Karpas-422 (cell line): ENCODE measurements around the gene PSMB8. TPM values are rescaled to one million over a fixed set of nuclear protein-coding genes. Genes with fewer than 3 reads are reported as not detected.

Experiments used
- DNase-seq: peaks from one replicate; pipeline ENCODE4 v3.0.0-alpha.2; 2015
- H2AFZ ChIP-seq: fragments of 200-600 bp; sonication (generic); 2 replicates; pipeline ENCODE4 v1.6.1; 2014; ENCODE audit warnings: antibody characterized with exemption, low read length, mixed read lengths
- H3K27ac ChIP-seq: fragments of 200-600 bp; sonication (generic); 2 replicates; pipeline ENCODE4 v1.5.1; 2014; ENCODE audit warnings: mild to moderate bottlenecking, low read length, moderate library complexity
- H3K27me3 ChIP-seq: fragments of 200-600 bp; sonication (generic); 2 replicates; pipeline ENCODE4 v1.6.1; 2014; ENCODE audit warnings: low read length, mixed read lengths
- H3K36me3 ChIP-seq: fragments of 200-600 bp; sonication (generic); 2 replicates; pipeline ENCODE4 v1.6.1; 2014; ENCODE audit warnings: low read length, mixed read lengths; ENCODE audit not compliant: insufficient read depth
- H3K4me1 ChIP-seq: fragments of 200-600 bp; sonication (generic); 2 replicates; pipeline ENCODE4 v1.6.1; 2014; ENCODE audit warnings: mild to moderate bottlenecking, low read length, mixed read lengths
- H3K4me2 ChIP-seq: fragments of 200-600 bp; sonication (generic); 2 replicates; pipeline ENCODE4 v1.6.1; 2014; ENCODE audit warnings: low read length, low read depth, mild to moderate bottlenecking; ENCODE audit not compliant: poor library complexity, severe bottlenecking
- H3K4me3 ChIP-seq: fragments of 200-600 bp; sonication (generic); 2 replicates; pipeline ENCODE4 v1.5.1; 2014; ENCODE audit warnings: mild to moderate bottlenecking, antibody characterized with exemption, low read length, mixed read lengths
- H3K79me2 ChIP-seq: fragments of 200-600 bp; sonication (generic); 2 replicates; pipeline ENCODE4 v1.6.1; 2014; ENCODE audit warnings: mild to moderate bottlenecking, low read length, mixed read lengths
- H3K9ac ChIP-seq: fragments of 200-600 bp; sonication (generic); 2 replicates; pipeline ENCODE4 v1.6.0; 2014; ENCODE audit warnings: low read length
- H3K9me2 ChIP-seq: fragments of 200-600 bp; sonication (generic), shearing (Covaris generic); replicated peaks from 2 replicates; pipeline ENCODE4 v1.6.0; 2014; ENCODE audit warnings: mild to moderate bottlenecking, low read length, moderate library complexity; ENCODE audit not compliant: insufficient read depth
- H3K9me3 ChIP-seq: fragments of 300-700, 200-600 bp; sonication (generic); 2 replicates; pipeline ENCODE4 v1.6.1; 2014; ENCODE audit warnings: low read length, mixed read lengths
- H4K20me1 ChIP-seq: fragments of 200-600 bp; sonication (generic); 2 replicates; pipeline ENCODE4 v1.6.1; 2014; ENCODE audit warnings: mild to moderate bottlenecking, antibody characterized with exemption, low read length, low read depth; ENCODE audit not compliant: insufficient read depth
- total RNA-seq: library from RNA; depleted of rRNA; stranded (reverse); fragments of >200 nt; shearing (Covaris generic); gene quantifications from 2 replicates; pipeline ENCODE4 v1.2.3, GENCODE V29; 2014; ENCODE audit warnings: low replicate concordance; rRNA removed

The PSMB8 gene
- total RNA-seq: 212 and 306 TPM in 2 replicates

GRCh38 chr6:32843979-32844838 lies at the start of gene PSMB8:
Gene PSMB8 (minus strand): TSS chr6:32844047. CDS start chr6:32843996, 51 bp downstream.
- Histone ChIP-seq H2AFZ (no peak within 1 kb of the TSS), H3K9me2 (no peaks in the 10 kb centered on the region), H3K9ac (peak within 1 kb of the TSS; percentile 92), H3K4me2 (peak within 1 kb of the TSS; percentile 97), H3K4me3 (peak within 1 kb of the TSS; percentile 75), H3K27ac (peak within 1 kb of the TSS; percentile 96), H3K79me2 (peaks cover 52% of the 10 kb centered on the region), H3K9me3 (no peaks in the 10 kb centered on the region), H3K4me1 (peaks cover 77% of the 10 kb centered on the region), H3K27me3 (no peaks in the 10 kb centered on the region), H4K20me1 (no peaks in the 10 kb centered on the region), H3K36me3 (peaks cover 45% of the 10 kb centered on the region)
- peak; percentile 99 for DNase-seq

DNA sequence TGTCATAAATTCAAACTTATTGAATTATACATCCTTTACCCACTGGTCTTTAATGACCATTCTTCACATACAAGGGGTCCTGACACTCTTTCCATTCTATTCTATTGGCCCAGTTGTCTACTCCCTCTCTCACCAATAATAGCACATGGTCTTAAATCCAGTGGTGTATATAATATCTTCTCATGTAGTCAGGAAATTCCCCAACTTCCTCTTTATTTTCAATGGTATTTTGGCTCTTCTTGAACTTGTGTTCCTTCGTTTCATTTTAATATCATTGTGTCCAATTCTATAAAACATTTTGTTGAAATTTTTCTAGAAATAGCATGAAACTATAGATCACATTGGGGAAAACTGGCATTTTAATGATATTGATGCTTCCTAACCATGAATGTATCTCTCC lies 47.0 kb upstream of the PSMB8 start:
- no peaks in the 10 kb centered on the region for H3K9me2 ChIP-seq
- H3K4me3 ChIP-seq: no peak overlapping the region
- no peak overlapping the region for H3K27ac ChIP-seq
- H4K20me1 ChIP-seq: no peaks in the 10 kb centered on the region
- H3K36me3 ChIP-seq: no peaks in the 10 kb centered on the region
- peaks cover 21% of the 10 kb centered on the region for H3K4me1 ChIP-seq
- H3K9me3 ChIP-seq: no peaks in the 10 kb centered on the region
- H3K9ac ChIP-seq: no peak overlapping the region
- H3K27me3 ChIP-seq: no peaks in the 10 kb centered on the region
- H3K4me2 ChIP-seq: no peak overlapping the region
- DNase-seq: no peak
- H2AFZ ChIP-seq: no peak overlapping the region
- no peaks in the 10 kb centered on the region for H3K79me2 ChIP-seq

DNA sequence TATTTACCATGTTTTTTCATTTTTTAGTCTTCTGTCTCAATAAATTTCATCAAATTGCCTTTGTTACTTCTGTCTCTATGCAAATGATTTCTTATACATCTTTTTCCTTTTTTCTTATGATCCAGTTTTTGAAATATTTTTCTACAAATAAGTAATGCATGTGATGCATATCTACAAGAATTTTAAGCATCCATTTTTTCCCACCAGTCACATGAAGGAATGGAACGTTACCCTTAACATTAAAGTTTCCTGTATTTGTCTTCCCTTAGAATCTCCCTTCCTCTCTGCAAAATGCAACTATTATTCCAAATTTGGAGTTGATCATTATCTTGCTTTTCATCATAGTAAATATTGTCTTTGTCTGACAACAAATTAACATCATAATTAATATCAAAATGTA lies 45.7 kb upstream of the PSMB8 start:
- Histone ChIP-seq H3K36me3 (no peaks in the 10 kb centered on the region), H3K9me3 (no peaks in the 10 kb centered on the region), H3K79me2 (no peaks in the 10 kb centered on the region), H3K9me2 (no peaks in the 10 kb centered on the region), H3K4me2 (no peak overlapping the region), H3K4me1 (peaks cover 11% of the 10 kb centered on the region), H3K27me3 (no peaks in the 10 kb centered on the region), H4K20me1 (no peaks in the 10 kb centered on the region), H2AFZ (no peak overlapping the region), H3K9ac (no peak overlapping the region), H3K27ac (no peak overlapping the region), H3K4me3 (no peak overlapping the region)
- DNase-seq: no peak

DNA sequence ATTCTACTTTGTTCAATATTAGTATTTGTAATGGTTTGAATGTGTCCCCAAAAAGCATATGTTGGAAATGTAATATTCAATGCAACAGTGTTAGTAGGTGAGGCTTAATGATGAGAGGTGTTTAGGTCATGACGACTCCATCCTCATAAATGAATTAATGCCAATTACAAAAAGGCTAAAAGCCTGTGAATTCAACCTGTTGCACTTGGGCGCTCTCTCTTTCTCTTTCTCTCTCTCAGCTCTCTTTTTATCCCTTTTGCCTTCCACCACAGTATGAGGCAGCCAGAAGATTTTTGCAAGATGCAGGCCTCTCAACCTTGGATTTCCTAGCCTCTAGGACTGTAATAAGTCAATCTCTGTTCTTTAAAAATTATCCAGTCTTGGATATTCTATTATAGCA lies 44.7 kb upstream of the PSMB8 start:
- Histone ChIP-seq H3K4me1 (peaks cover 14% of the 10 kb centered on the region), H3K79me2 (no peaks in the 10 kb centered on the region), H3K4me3 (no peak overlapping the region), H3K9me2 (no peaks in the 10 kb centered on the region), H3K9ac (no peak overlapping the region), H3K9me3 (no peaks in the 10 kb centered on the region), H4K20me1 (no peaks in the 10 kb centered on the region), H3K27ac (no peak overlapping the region), H3K27me3 (no peaks in the 10 kb centered on the region), H3K36me3 (no peaks in the 10 kb centered on the region), H3K4me2 (no peak overlapping the region), H2AFZ (no peak overlapping the region)
- DNase-seq: no peak

- Histone ChIP-seq H3K9me3 (no peaks in the 10 kb centered on the region), H3K4me1 (peaks cover 9% of the 10 kb centered on the region), H3K79me2 (no peaks in the 10 kb centered on the region), H3K9me2 (no peaks in the 10 kb centered on the region), H3K27me3 (no peaks in the 10 kb centered on the region), H3K4me3 (no peak overlapping the region), H3K27ac (no peak overlapping the region), H3K9ac (no peak overlapping the region), H3K36me3 (no peaks in the 10 kb centered on the region), H2AFZ (no peak overlapping the region), H3K4me2 (no peak overlapping the region), H4K20me1 (no peaks in the 10 kb centered on the region)
- DNase-seq: no peak
Observed at GRCh38 chr6:32887616-32888015, 43.8 kb upstream of the PSMB8 start.

- Histone ChIP-seq H3K36me3 (no peaks in the 10 kb centered on the region), H2AFZ (no peak overlapping the region), H4K20me1 (no peaks in the 10 kb centered on the region)
Observed at GRCh38 chr6:32886681-32887383, 43.0 kb upstream of the PSMB8 start.

GRCh38 chr6:32885698-32886286 lies 41.9 kb upstream of the PSMB8 start:
- Histone ChIP-seq H3K9me2 (no peaks in the 10 kb centered on the region), H3K79me2 (no peaks in the 10 kb centered on the region), H3K27ac (no peak overlapping the region), H3K27me3 (no peaks in the 10 kb centered on the region), H3K9ac (no peak overlapping the region), H3K9me3 (no peaks in the 10 kb centered on the region), H3K4me1 (peaks cover 19% of the 10 kb centered on the region), H3K4me3 (no peak overlapping the region), H3K4me2 (no peak overlapping the region), H2AFZ (no peak overlapping the region), H3K36me3 (no peaks in the 10 kb centered on the region), H4K20me1 (no peaks in the 10 kb centered on the region)
- peak; percentile 94 for DNase-seq

More at GRCh38 chr6:32886681-32887383, 43.0 kb upstream of the PSMB8 start:
- no peak for DNase-seq
- H3K4me1 ChIP-seq: peaks cover 11% of the 10 kb centered on the region
- no peak overlapping the region for H3K4me3 ChIP-seq
- H3K27ac ChIP-seq: no peak overlapping the region
- no peak overlapping the region for H3K9ac ChIP-seq
- no peaks in the 10 kb centered on the region for H3K9me2 ChIP-seq
- no peaks in the 10 kb centered on the region for H3K9me3 ChIP-seq
- no peaks in the 10 kb centered on the region for H3K79me2 ChIP-seq
- H3K27me3 ChIP-seq: no peaks in the 10 kb centered on the region
- no peak overlapping the region for H3K4me2 ChIP-seq

DNA sequence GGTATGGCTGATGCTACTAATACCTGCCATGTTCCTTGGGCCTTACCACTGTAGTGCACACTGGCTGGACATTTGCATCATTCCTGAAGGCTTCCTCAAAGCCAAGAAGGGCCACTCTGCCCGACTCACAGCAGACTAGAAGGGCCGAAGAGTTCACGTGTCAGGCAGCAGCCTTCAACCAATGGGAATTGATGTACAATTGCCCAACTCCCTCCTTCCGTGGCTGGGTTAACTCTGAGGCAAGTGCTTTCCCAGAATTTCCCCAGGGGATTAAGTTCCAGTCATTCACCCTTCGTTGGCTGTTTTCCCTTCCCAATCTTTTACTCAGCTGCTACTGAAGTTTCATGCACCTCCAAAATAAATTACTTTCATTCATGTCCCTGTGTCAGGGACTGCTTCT lies 39.9 kb upstream of the PSMB8 start:
- no peak overlapping the region for H2AFZ ChIP-seq
- H3K36me3 ChIP-seq: no peaks in the 10 kb centered on the region
- no peak overlapping the region for H3K9ac ChIP-seq
- H3K79me2 ChIP-seq: no peaks in the 10 kb centered on the region
- no peak overlapping the region for H3K27ac ChIP-seq
- no peaks in the 10 kb centered on the region for H4K20me1 ChIP-seq
- peaks cover 27% of the 10 kb centered on the region for H3K4me1 ChIP-seq
- H3K9me3 ChIP-seq: no peaks in the 10 kb centered on the region
- no peak overlapping the region for H3K4me3 ChIP-seq
- no peaks in the 10 kb centered on the region for H3K9me2 ChIP-seq
- no peak overlapping the region for H3K4me2 ChIP-seq
- no peak for DNase-seq
- no peaks in the 10 kb centered on the region for H3K27me3 ChIP-seq
